Lower leg skin (tissue), 4 donors: ENCODE measurements around the gene C9. TPM values are rescaled to one million over a fixed set of nuclear protein-coding genes. Genes with fewer than 3 reads are reported as not detected.
"Not testable (repeated sequence)": the region's sequence is repeated elsewhere in the genome, so short reads cannot be mapped to it uniquely, and the experiment has no call there.

Source experiments
- DNase-seq, 2 donors: peaks; one replicate each; pipeline ENCODE4 v3.0.0-alpha.2; 2019; ENCODE audit warnings: low spot score in 2 of 2
- H3K4me3 ChIP-seq: fragments of 200-600 bp; sonication (generic); 2 replicates; pipeline ENCODE4 v1.5.1; 2017; ENCODE audit warnings: mild to moderate bottlenecking, low read depth; ENCODE audit not compliant: poor library complexity, severe bottlenecking
- POLR2A ChIP-seq, 2 donors: fragments of 450-650 bp; IDR thresholded peaks; one replicate each; pipeline ENCODE4 v1.6.1; 2016 to 2017; ENCODE audit warnings: antibody characterized with exemption in 2 of 2, mild to moderate bottlenecking in 1 of 2, moderate library complexity in 1 of 2
- WGBS, 2 donors: methylation state at CpG; one replicate each; pipeline ENCODE4 v1.1.5; 2018; 5-methylcytosine and 5-hydroxymethylcytosine counted together
- intact Hi-C: fragments of 100-400 bp; cut with DNase I; formaldehyde crosslinking; loops from one replicate; pipeline ENCODE4 v1.15.0; 2023; ENCODE audit warnings: low total_unique reads
- total RNA-seq, 4 donors: library from RNA; depleted of rRNA; stranded (reverse); fragments of >200 nt; gene quantifications; one replicate each; pipeline ENCODE4 v1.1.0, GENCODE V29; 2016
- TF ChIP-seq, protein P1 (sequence below), 3 donors: fragments of 450-650 bp; IDR thresholded peaks; one replicate each; pipeline ENCODE4 v1.5.1; 2016; ENCODE audit warnings: antibody characterized with exemption in 3 of 3, mild to moderate bottlenecking in 3 of 3, moderate library complexity in 2 of 3

The C9 gene
- total RNA-seq, 4 donors from 2014 or later: not detected

DNA sequence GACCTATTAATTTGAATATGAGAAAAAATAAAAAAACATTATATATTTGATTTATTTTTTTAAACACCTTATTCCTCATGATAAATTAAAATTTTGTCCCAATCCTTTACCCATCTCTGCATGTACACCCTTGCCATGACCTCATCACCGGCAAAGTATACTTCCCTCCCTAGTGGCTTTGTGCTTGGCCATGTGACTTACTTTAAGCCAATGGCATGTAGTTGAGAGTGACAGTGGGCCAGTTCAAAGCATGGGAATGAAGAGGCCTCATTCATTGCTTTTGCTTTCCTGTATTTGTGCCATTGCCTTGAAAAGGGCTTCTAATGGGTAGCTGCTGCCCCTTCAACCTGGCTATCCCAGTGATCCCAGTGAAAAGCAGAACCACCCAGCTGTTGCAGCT lies 31.2 kb downstream of the C9 start:
- WGBS, 2 donors: 92 to 94% methylated on average over 1 of the region's 1 CpG
- no peak for DNase-seq
- intact Hi-C loops: no loop called here
- no peak overlapping the region for H3K4me3 ChIP-seq
- no peak for TF ChIP-seq POLR2A (IDR thresholded peaks at IDR 0.05)
- TF ChIP-seq, protein P1, sequence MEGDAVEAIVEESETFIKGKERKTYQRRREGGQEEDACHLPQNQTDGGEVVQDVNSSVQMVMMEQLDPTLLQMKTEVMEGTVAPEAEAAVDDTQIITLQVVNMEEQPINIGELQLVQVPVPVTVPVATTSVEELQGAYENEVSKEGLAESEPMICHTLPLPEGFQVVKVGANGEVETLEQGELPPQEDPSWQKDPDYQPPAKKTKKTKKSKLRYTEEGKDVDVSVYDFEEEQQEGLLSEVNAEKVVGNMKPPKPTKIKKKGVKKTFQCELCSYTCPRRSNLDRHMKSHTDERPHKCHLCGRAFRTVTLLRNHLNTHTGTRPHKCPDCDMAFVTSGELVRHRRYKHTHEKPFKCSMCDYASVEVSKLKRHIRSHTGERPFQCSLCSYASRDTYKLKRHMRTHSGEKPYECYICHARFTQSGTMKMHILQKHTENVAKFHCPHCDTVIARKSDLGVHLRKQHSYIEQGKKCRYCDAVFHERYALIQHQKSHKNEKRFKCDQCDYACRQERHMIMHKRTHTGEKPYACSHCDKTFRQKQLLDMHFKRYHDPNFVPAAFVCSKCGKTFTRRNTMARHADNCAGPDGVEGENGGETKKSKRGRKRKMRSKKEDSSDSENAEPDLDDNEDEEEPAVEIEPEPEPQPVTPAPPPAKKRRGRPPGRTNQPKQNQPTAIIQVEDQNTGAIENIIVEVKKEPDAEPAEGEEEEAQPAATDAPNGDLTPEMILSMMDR (IDR thresholded peaks at IDR 0.05): no peak

DNA sequence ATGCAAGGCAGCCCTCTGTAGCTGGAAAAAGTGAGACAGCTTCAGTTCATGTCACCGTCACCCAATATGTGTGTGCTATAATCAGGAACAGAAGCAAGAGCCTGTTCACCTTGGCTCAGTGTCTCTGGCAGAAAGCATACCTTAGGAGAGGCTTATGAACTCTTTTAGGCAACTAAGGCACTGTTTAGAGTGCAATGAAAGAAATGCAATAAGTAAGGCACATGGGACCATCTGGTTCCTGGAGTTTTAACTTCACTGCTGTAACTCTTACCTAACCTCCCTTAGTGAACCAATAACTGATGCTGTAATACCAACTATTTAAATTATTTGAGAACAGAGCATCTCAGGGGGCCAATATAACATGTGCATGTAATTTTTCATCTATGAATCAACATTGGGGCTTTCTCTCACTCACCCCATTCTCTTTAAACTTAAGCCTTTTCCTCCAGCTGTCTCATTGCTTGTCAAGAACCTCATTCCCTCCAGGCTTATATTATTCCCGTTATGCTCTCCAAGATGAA lies 32.4 kb downstream of the C9 start:
- no peak overlapping the region for H3K4me3 ChIP-seq
- DNase-seq: no peak
- intact Hi-C loops: no loop called here
- WGBS, 2 donors: 50 to 57% methylated on average over 2 of the region's 2 CpGs
- TF ChIP-seq POLR2A (IDR thresholded peaks at IDR 0.05): no peak
- TF ChIP-seq, protein P1 (IDR thresholded peaks at IDR 0.05): no peak

DNA sequence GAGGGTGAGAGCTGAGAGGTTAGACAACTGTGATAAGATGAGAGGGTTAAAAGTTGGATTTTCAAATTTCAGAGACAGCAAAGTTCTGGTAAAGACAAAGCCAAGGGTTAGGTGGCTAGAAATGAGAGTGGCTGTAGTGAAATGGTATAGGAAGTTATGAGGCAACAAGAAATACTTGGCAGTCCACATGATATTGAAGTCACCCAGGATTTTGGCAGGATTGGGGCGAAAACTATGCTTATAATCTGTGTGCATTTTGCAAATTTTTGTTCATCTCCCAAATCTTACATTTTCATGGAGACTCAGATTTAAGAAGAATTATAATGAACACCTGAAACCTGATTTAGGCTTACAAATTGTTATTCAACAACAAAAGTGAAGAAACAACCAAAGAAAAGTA lies 35.6 kb downstream of the C9 start:
- TF ChIP-seq, protein P1 (IDR thresholded peaks at IDR 0.05): no peak
- no peak for TF ChIP-seq POLR2A (IDR thresholded peaks at IDR 0.05)
- DNase-seq: no peak
- WGBS, 2 donors: 88 to 90% methylated on average over 1 of the region's 1 CpG
- no peak overlapping the region for H3K4me3 ChIP-seq
- intact Hi-C loops: no loop called here

DNA sequence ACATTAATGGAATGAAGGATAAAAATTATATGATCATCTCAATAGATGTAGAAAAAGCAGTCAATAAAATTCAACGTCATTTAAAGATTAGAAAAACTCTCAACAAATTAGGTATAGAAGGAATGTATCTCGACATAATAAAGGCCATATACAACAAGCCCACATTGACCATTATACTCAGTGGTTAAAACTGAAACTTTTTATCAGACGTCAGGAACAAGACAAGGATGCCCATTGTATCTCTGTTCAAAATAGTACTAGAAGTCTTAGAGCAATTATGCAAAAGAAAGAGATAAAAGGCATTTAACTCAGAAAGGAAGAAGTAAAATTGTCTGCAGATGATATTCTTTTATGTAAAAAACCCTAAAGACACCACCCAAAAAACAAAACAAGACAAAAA lies 40.8 kb downstream of the C9 start:
- intact Hi-C loops: no loop called here
- TF ChIP-seq, protein P1 (IDR thresholded peaks at IDR 0.05): no peak
- TF ChIP-seq POLR2A (IDR thresholded peaks at IDR 0.05): no peak

DNA sequence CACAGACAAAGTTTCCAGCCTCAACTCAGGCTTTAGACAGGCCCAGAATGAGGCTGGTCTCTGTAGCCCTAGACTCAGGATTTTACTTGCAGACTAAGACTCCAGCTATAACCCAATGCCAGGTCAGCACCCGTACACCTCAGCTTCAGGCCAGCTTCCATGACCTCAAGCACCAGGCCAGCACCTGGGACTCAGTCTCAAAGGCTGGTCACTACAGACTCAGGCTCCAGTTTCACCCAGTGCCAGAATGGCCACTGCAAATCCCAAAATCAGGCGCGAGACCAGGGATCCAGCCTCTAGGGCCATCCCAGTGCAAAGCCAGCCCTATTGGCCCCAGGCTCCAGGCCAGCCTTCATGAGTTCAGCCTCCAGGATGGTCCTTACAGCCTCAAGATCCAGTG lies 44.9 kb downstream of the C9 start:
- H3K4me3 ChIP-seq: no peak overlapping the region
- 95 to 100% methylated on average over 3 of the region's 3 CpGs for WGBS, 2 donors
- TF ChIP-seq, protein P1 (IDR thresholded peaks at IDR 0.05): no peak
- TF ChIP-seq POLR2A (IDR thresholded peaks at IDR 0.05): no peak
- intact Hi-C loops: no loop called here
- no peak for DNase-seq

More for the DNA sequence above, 40.8 kb downstream of the C9 start:
- no peak overlapping the region for H3K4me3 ChIP-seq
- DNase-seq: no peak
- WGBS, 2 donors: 72 to 80% methylated on average over 3 of the region's 3 CpGs

DNA sequence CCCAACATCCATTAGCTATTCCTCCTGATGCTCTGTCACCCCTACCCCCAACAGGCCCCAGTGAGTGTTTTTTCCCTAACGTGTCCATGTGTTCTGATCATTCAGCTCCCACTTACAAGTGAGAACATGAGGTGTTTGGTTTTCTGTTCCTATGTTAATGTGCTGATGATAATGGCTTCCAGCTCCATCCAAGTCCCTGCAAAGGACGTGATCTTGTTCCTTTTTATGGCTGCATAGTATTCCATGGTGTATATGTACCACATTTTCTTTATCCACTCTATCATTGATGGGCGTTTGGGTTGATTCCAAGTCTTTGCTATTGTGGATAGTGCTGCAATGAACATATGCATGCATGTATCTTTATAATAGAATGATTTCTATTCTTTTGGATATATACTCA lies 47.8 kb downstream of the C9 start:
- H3K4me3 ChIP-seq, DNase-seq, intact Hi-C loops: not testable (repeated sequence)
- WGBS, 2 donors: 81 to 91% methylated on average over 3 of the region's 3 CpGs
